Measurements from ENCODE around the gene STX1B. TPM values are rescaled to one million over a fixed set of nuclear protein-coding genes. Genes with fewer than 3 reads are reported as not detected.

The STX1B gene
- total RNA-seq, 2 donors from 2014 or later, result 1.3 to 2.1 TPM

GRCh38 chr16:31043352-31043751 lies 32.9 kb upstream of the STX1B start:
- Histone ChIP-seq H3K4me1 (no peaks in the 10 kb centered on the region), H3K27ac (no peak overlapping the region), H3K36me3 (peaks cover 44% of the 10 kb centered on the region), H3K9me3 (no peaks in the 10 kb centered on the region), H3K27me3 (no peaks in the 10 kb centered on the region), H3K4me3 (no peak overlapping the region)
- no peak for DNase-seq (ENCODE audit: low spot score)
- no peak for TF ChIP-seq CTCF (IDR thresholded peaks at IDR 0.05)

- Histone ChIP-seq H3K27me3 (no peaks in the 10 kb centered on the region), H3K36me3 (peaks cover 49% of the 10 kb centered on the region), H3K4me3 (no peak overlapping the region), H3K9me3 (no peaks in the 10 kb centered on the region), H3K4me1 (no peaks in the 10 kb centered on the region), H3K27ac (no peak overlapping the region)
- no peak for TF ChIP-seq CTCF (IDR thresholded peaks at IDR 0.05)
- no peak for DNase-seq (ENCODE audit: low spot score)
Measured at GRCh38 chr16:31042866-31043265, 32.4 kb upstream of the STX1B start.

GRCh38 chr16:31038993-31039392 lies 28.6 kb upstream of the STX1B start:
- no peak for TF ChIP-seq CTCF (IDR thresholded peaks at IDR 0.05)
- no peak for DNase-seq (ENCODE audit: low spot score)
- Histone ChIP-seq H3K27ac (no peak overlapping the region), H3K4me1 (peaks cover 0 to 8% of the 10 kb centered on the region in 2 donors), H3K27me3 (no peaks in the 10 kb centered on the region), H3K4me3 (no peak overlapping the region), H3K36me3 (peaks cover 80% of the 10 kb centered on the region), H3K9me3 (no peaks in the 10 kb centered on the region)

- peaks cover 66% of the 10 kb centered on the region for H3K36me3 ChIP-seq
- H3K4me1 ChIP-seq, result peaks cover 0 to 15% of the 10 kb centered on the region in 2 donors
- H3K9me3 ChIP-seq, result no peaks in the 10 kb centered on the region
- H3K27me3 ChIP-seq, result no peaks in the 10 kb centered on the region
- H3K4me3 ChIP-seq, result no peak overlapping the region
- DNase-seq (ENCODE audit: low spot score), result no peak
- H3K27ac ChIP-seq, result no peak overlapping the region
- TF ChIP-seq CTCF (IDR thresholded peaks at IDR 0.05), result no peak
Measured at GRCh38 chr16:31036691-31037090, 26.3 kb upstream of the STX1B start.

GRCh38 chr16:31033709-31034492 lies 23.5 kb upstream of the STX1B start:
- peak overlapping the region; percentile 77 to 81 for H3K4me3 ChIP-seq
- peaks cover 0 to 15% of the 10 kb centered on the region in 2 donors for H3K4me1 ChIP-seq
- TF ChIP-seq CTCF (IDR thresholded peaks at IDR 0.05), result no peak
- peak; percentile 94 for DNase-seq (ENCODE audit: low spot score)
- no peaks in the 10 kb centered on the region for H3K9me3 ChIP-seq
- H3K27me3 ChIP-seq, result no peaks in the 10 kb centered on the region
- H3K27ac ChIP-seq, result peak overlapping the region; percentile 91 to 97
- peaks cover 41% of the 10 kb centered on the region for H3K36me3 ChIP-seq
